Osteoblast (primary cell): ENCODE measurements around the gene BRICD5. TPM values are rescaled to one million over a fixed set of nuclear protein-coding genes. Genes with fewer than 3 reads are reported as not detected.

Experiments used
- DNase-seq: peaks from one replicate; pipeline ENCODE4 v3.0.0; 2011; ENCODE audit warnings: low spot score, mixed read lengths; ENCODE audit not compliant: insufficient read length; ENCODE audit errors: missing footprints
- H2AFZ ChIP-seq: 2 replicates; pipeline ENCODE4 v1.6.0; 2011; ENCODE audit warnings: mild to moderate bottlenecking, low read length
- H3K27ac ChIP-seq: 2 replicates; pipeline ENCODE4 v1.5.1; 2011; ENCODE audit warnings: mild to moderate bottlenecking, low read depth, low read length, moderate library complexity
- H3K27me3 ChIP-seq: 2 replicates; pipeline ENCODE4 v1.6.0; 2012; ENCODE audit warnings: mild to moderate bottlenecking, control low read depth, inconsistent platforms, low read length, moderate library complexity; ENCODE audit not compliant: insufficient read depth
- H3K36me3 ChIP-seq: 2 replicates; pipeline ENCODE4 v1.5.1; 2011; ENCODE audit warnings: mild to moderate bottlenecking, low read length, control low read depth, moderate library complexity; ENCODE audit not compliant: insufficient read depth
- H3K4me1 ChIP-seq: 2 replicates; pipeline ENCODE4 v1.5.1; 2011; ENCODE audit warnings: mild to moderate bottlenecking, low read length, control low read depth, moderate library complexity; ENCODE audit not compliant: insufficient read depth
- H3K4me2 ChIP-seq: 2 replicates; pipeline ENCODE4 v1.6.0; 2011; ENCODE audit warnings: mild to moderate bottlenecking, low read length; ENCODE audit not compliant: insufficient read depth
- H3K4me3 ChIP-seq: fragments of 200-600 bp; sonication (generic); 3 replicates; pipeline ENCODE4 v1.5.1; 2012; ENCODE audit warnings: mild to moderate bottlenecking, low read length, inconsistent platforms; ENCODE audit not compliant: insufficient read depth
- H3K79me2 ChIP-seq: 2 replicates; pipeline ENCODE4 v1.6.0; 2012; ENCODE audit warnings: mild to moderate bottlenecking, low read length, control low read depth, inconsistent platforms; ENCODE audit not compliant: insufficient read depth
- H3K9me3 ChIP-seq: 2 replicates; pipeline ENCODE4 v1.5.1; 2011; ENCODE audit warnings: low read depth, low read length, control low read depth
- H4K20me1 ChIP-seq: 2 replicates; pipeline ENCODE4 v1.6.0; 2012; ENCODE audit warnings: mild to moderate bottlenecking, low read length, control low read depth; ENCODE audit not compliant: insufficient read depth
- CTCF ChIP-seq: IDR thresholded peaks from 2 replicates; pipeline ENCODE4 v1.5.1; 2011; ENCODE audit warnings: mild to moderate bottlenecking, low read depth, low read length, moderate library complexity; ENCODE audit errors: extremely low read depth
- total RNA-seq: library from RNA; depleted of rRNA; stranded (reverse); fragments of >200 nt; gene quantifications from 2 replicates; pipeline ENCODE4 v1.2.3, GENCODE V29; 2012

BRICD5 gene
- total RNA-seq, 1 donor = 2.5 TPM

DNA sequence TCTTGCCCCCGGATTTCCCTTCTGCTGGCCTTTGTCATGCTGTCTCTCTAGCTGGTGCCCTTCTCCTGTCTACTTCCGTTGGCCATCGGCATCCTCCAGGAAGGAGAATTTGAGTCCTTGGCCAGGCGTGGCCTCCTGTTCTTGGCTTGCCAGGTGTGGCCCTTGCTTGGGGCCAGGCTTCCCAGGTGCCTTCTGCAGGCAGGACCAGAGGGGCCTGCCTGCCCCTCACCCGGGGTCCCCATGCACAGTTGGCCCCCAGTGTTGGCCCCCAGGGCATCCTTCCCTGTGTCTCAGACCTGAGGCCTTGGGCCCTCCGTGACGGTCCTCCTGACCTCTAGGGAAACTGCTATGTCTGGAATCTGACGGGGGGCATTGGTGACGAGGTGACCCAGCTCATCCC is 2.8 kb downstream of the BRICD5 start:
- Histone ChIP-seq H3K4me3 (no peak overlapping the region), H3K36me3 (peaks cover 20% of the 10 kb centered on the region), H3K27me3 (no peaks in the 10 kb centered on the region), H3K4me1 (peaks cover 19% of the 10 kb centered on the region), H4K20me1 (no peaks in the 10 kb centered on the region), H3K27ac (no peak overlapping the region), H3K9me3 (no peaks in the 10 kb centered on the region), H3K79me2 (peaks cover 36% of the 10 kb centered on the region), H2AFZ (no peak overlapping the region), H3K4me2 (no peak overlapping the region)
- no peak for TF ChIP-seq CTCF
- no peak for DNase-seq

GRCh38 chr16:2206780-2207433 is 3.8 kb downstream of the BRICD5 start:
- no peaks in the 10 kb centered on the region for H3K27me3 ChIP-seq
- peaks cover 27% of the 10 kb centered on the region for H3K79me2 ChIP-seq
- no peak overlapping the region for H3K4me2 ChIP-seq
- H4K20me1 ChIP-seq = no peaks in the 10 kb centered on the region
- DNase-seq = peak; percentile 81
- no peak overlapping the region for H3K4me3 ChIP-seq
- no peak for TF ChIP-seq CTCF
- peaks cover 17% of the 10 kb centered on the region for H3K36me3 ChIP-seq
- H3K27ac ChIP-seq = no peak overlapping the region
- H3K4me1 ChIP-seq = peaks cover 13% of the 10 kb centered on the region
- H3K9me3 ChIP-seq = no peaks in the 10 kb centered on the region
- no peak overlapping the region for H2AFZ ChIP-seq

GRCh38 chr16:2206420-2206779 is 4.3 kb downstream of the BRICD5 start:
- Histone ChIP-seq H3K9me3 (no peaks in the 10 kb centered on the region), H3K4me2 (peak overlapping the region; percentile 100), H3K36me3 (peaks cover 16% of the 10 kb centered on the region), H3K27me3 (no peaks in the 10 kb centered on the region), H3K4me1 (peaks cover 13% of the 10 kb centered on the region), H4K20me1 (no peaks in the 10 kb centered on the region), H3K79me2 (peaks cover 23% of the 10 kb centered on the region), H3K4me3 (peak overlapping the region; percentile 98), H2AFZ (no peak overlapping the region), H3K27ac (no peak overlapping the region)
- DNase-seq = peak; percentile 86
- TF ChIP-seq CTCF = no peak

DNA sequence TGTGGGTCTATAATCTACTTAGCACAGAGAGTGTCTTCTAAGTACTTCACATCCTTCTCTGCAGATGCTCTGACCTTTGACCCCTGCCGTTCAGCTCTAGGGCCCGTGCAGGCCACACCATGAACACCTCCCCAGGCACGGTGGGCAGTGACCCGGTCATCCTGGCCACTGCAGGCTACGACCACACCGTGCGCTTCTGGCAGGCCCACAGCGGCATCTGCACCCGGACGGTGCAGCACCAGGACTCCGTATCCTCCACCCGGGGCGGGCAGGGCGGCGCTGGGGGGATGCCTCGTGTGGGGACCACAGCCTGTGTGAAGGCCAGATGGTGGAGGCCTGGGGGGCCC is 4.7 kb downstream of the BRICD5 start:
- DNase-seq = no peak
- Histone ChIP-seq H3K27ac (peak overlapping the region; percentile 92), H3K9me3 (no peaks in the 10 kb centered on the region), H3K79me2 (peaks cover 23% of the 10 kb centered on the region), H3K36me3 (peaks cover 16% of the 10 kb centered on the region), H3K4me2 (peak overlapping the region; percentile 100), H2AFZ (peak overlapping the region; percentile 85), H4K20me1 (no peaks in the 10 kb centered on the region), H3K4me1 (peaks cover 13% of the 10 kb centered on the region), H3K4me3 (peak overlapping the region; percentile 98), H3K27me3 (no peaks in the 10 kb centered on the region)
- no peak for TF ChIP-seq CTCF
